Tibial artery (tissue), 4 donors: ENCODE data around the gene MAMDC2.

Source experiments
- DNase-seq, 2 donors: peaks; one replicate each; pipeline ENCODE4 v3.0.0-alpha.2; 2019
- H3K27ac ChIP-seq, 2 donors: fragments of 200-600 bp; sonication (generic) in 1 of 2; 1 replicate in 1 of 2; 2 replicates in 1 of 2; pipeline ENCODE4 v1.5.1; 2018 to 2019; ENCODE audit warnings: mild to moderate bottlenecking in 1 of 2
- H3K27me3 ChIP-seq, 2 donors: fragments of 200-600 bp; sonication (generic) in 1 of 2; one replicate each; pipeline versions ENCODE4 v1.5.1 to v1.6.0; 2016 to 2019
- H3K36me3 ChIP-seq, 3 donors: fragments of 200-600 bp; sonication (generic) in 2 of 3; one replicate each; pipeline ENCODE4 v1.5.1; 2016 to 2019; ENCODE audit warnings: mild to moderate bottlenecking in 2 of 3
- H3K4me1 ChIP-seq, 4 donors: fragments of 200-600 bp; sonication (generic) in 2 of 4; 1 replicate in 3 of 4; 2 replicates in 1 of 4; pipeline ENCODE4 v1.5.1; 2016 to 2019
- H3K4me3 ChIP-seq, 2 donors: fragments of 200-600 bp; sonication (generic) in 1 of 2; 1 replicate in 1 of 2; 2 replicates in 1 of 2; pipeline ENCODE4 v1.5.1; 2018 to 2019; ENCODE audit warnings: mild to moderate bottlenecking in 2 of 2
- H3K9me3 ChIP-seq, 3 donors: fragments of 200-600 bp; sonication (generic) in 1 of 3; one replicate each; pipeline ENCODE4 v1.5.1; 2016 to 2019
- CTCF ChIP-seq, 2 experiments: fragments of 200-600 bp in 1 of 2; fragments of 450-650 bp in 1 of 2; IDR thresholded peaks; one replicate each; pipeline ENCODE4 v1.5.1; 2017 to 2019; ENCODE audit warnings: antibody characterized with exemption in 2 of 2, mild to moderate bottlenecking in 1 of 2, moderate library complexity in 1 of 2
- intact Hi-C: fragments of 100-400 bp; cut with DNase I; formaldehyde crosslinking; loops from one replicate; pipeline ENCODE4 v1.15.0; 2023; ENCODE audit warnings: low total_unique reads

The MAMDC2 gene

GRCh38 chr9:70000469-70000868 lies 43.2 kb upstream of the MAMDC2 start:
- H3K27ac ChIP-seq, result no peak overlapping the region
- peaks cover 0 to 17% (median 4%) of the 10 kb centered on the region in 4 donors for H3K4me1 ChIP-seq
- TF ChIP-seq CTCF (IDR thresholded peaks at IDR 0.05), result no peak
- DNase-seq, result no peak
- no peaks in the 10 kb centered on the region for H3K36me3 ChIP-seq
- no peaks in the 10 kb centered on the region for H3K27me3 ChIP-seq
- H3K4me3 ChIP-seq, result no peak overlapping the region
- no peaks in the 10 kb centered on the region for H3K9me3 ChIP-seq
- intact Hi-C loops, result no loop called here

GRCh38 chr9:70003901-70004714 lies 39.5 kb upstream of the MAMDC2 start:
- Histone ChIP-seq H3K4me1 (no peaks in the 10 kb centered on the region), H3K36me3 (no peaks in the 10 kb centered on the region), H3K4me3 (no peak overlapping the region), H3K27me3 (no peaks in the 10 kb centered on the region), H3K27ac (no peak overlapping the region), H3K9me3 (no peaks in the 10 kb centered on the region)
- intact Hi-C loops, result no loop called here
- TF ChIP-seq CTCF (IDR thresholded peaks at IDR 0.05), result no peak
- DNase-seq, result no peak

GRCh38 chr9:70006306-70006705 lies 37.3 kb upstream of the MAMDC2 start:
- H3K36me3 ChIP-seq, result no peaks in the 10 kb centered on the region
- no peak overlapping the region for H3K4me3 ChIP-seq
- no peaks in the 10 kb centered on the region for H3K27me3 ChIP-seq
- intact Hi-C loops, result no loop called here
- no peaks in the 10 kb centered on the region for H3K4me1 ChIP-seq
- H3K27ac ChIP-seq, result no peak overlapping the region
- no peak for TF ChIP-seq CTCF (IDR thresholded peaks at IDR 0.05)
- H3K9me3 ChIP-seq, result no peaks in the 10 kb centered on the region
- DNase-seq, result no peak

- no peaks in the 10 kb centered on the region for H3K36me3 ChIP-seq
- intact Hi-C loops, result no loop called here
- DNase-seq, result no peak
- no peak for TF ChIP-seq CTCF (IDR thresholded peaks at IDR 0.05)
- H3K4me1 ChIP-seq, result no peaks in the 10 kb centered on the region
- no peaks in the 10 kb centered on the region for H3K9me3 ChIP-seq
- no peak overlapping the region for H3K4me3 ChIP-seq
- no peaks in the 10 kb centered on the region for H3K27me3 ChIP-seq
- no peak overlapping the region for H3K27ac ChIP-seq
Measured at GRCh38 chr9:70007831-70008230, 35.8 kb upstream of the MAMDC2 start.

DNA sequence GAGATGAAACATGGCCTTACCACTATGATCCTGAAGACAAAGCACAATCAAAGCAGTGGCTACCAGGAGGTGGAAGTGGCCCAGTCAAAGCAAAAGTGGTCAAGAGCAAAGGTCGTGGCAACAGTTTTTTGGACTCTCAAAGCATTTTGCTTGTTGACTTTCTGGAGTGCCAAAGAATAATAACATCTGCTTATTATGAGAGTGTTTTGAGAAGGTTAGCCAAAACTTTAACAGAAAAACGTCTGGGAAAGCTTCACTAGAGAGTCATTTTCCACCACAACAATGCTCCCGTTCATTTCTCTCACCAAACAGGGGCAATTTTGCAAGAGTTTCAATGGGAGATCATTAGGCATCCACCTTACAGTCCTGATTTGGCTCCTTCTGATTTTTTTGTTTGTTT lies 33.6 kb upstream of the MAMDC2 start:
- no peak overlapping the region for H3K27ac ChIP-seq
- H3K27me3 ChIP-seq, result no peaks in the 10 kb centered on the region
- intact Hi-C loops, result no loop called here
- H3K36me3 ChIP-seq, result no peaks in the 10 kb centered on the region
- H3K9me3 ChIP-seq, result no peaks in the 10 kb centered on the region
- TF ChIP-seq CTCF (IDR thresholded peaks at IDR 0.05), result no peak
- H3K4me3 ChIP-seq, result no peak overlapping the region
- H3K4me1 ChIP-seq, result peaks cover 0 to 9% (median 0%) of the 10 kb centered on the region in 4 donors
- no peak for DNase-seq
